Stimulated activated CD8-positive, alpha-beta memory T cell treated with anti-CD3 and anti-CD28 coated beads, Interleukin-12 subunit alpha, Interleukin-12 subunit beta, amount 100 ng/mL, for 24 hours (primary cell): ENCODE data around the gene PLEKHM1.
"Not testable (repeated sequence)": the region's sequence is repeated elsewhere in the genome, so short reads cannot be mapped to it uniquely, and the experiment has no call there.

ENCODE experiments used
- DNase-seq: peaks from one replicate; pipeline ENCODE4 v3.0.0-alpha.2; 2020; ENCODE audit errors: extremely low read depth

PLEKHM1 gene

DNA sequence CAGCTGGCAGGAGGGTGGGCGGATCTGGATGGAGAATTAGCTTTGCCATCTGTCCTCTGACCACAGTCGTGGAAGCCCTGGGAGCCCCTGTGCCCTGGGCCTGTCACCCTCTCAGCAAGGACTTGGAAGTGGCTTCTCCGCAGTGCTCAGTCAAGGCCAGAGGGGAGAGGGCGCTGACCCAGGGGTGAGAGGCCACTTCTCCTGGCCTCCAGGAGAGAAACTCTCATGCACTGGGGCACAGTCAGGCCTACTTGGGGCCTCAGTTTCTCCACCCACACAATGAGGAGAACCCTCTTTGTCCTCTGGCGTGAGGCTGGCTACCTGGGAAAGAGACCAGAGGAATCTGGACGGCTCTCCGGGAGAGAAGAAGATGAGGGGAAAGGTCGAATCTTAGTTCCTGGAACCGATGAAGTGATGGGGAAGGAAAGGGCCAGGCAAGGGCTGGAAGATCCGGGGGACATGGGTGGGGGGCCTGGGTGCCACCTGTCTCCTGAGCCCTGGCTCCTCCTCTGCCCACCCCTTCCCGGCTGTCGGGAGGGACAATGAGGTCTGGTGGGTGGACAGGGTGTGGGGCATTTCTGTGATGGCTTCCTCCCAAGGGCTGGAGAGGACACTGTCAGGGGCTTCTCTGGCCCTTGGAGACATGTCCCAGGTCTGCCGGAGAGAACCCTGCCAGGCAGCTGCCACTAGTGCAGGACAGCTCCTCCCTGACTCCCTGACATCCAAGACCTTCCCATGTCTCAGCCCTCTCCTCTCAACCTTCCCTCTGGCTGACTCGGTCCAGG is 48.8 kb downstream of the PLEKHM1 start:
- no peak for DNase-seq

DNA sequence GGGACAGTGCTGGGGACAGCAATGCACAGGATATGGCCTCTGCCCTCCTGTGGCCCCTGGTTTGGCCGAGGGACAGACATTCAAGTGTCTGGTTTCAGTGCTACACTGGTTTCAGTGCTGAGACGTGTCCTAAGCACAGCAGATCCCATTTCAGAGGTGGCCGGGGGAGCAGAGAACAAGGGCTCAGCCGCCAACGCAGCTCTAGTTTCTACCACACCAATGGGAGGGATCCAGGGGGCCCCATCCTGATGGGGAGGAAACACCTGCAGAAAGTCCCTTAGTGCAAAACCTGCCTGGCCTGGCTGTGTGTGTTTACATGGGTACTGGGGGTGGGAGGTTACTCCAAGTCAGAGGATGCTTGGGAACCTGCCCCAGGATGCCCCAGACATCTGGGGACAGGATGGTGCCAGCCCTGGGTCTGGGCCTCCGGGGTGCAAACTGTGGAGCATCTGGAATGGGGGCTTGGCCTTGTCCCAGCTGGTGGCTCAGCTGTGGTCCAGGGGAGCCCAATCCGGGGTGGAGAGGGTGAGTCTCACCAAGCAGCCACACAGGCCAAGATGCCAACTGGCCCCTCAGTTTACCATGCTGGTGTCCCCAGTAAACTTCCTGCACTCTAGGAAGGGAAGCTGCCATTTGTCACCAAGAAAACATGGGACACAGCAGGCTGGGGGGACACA is 49.5 kb downstream of the PLEKHM1 start:
- not testable (repeated sequence) for DNase-seq

GRCh38 chr17:45440161-45440778 is 50.3 kb downstream of the PLEKHM1 start:
- DNase-seq, result no peak

DNA sequence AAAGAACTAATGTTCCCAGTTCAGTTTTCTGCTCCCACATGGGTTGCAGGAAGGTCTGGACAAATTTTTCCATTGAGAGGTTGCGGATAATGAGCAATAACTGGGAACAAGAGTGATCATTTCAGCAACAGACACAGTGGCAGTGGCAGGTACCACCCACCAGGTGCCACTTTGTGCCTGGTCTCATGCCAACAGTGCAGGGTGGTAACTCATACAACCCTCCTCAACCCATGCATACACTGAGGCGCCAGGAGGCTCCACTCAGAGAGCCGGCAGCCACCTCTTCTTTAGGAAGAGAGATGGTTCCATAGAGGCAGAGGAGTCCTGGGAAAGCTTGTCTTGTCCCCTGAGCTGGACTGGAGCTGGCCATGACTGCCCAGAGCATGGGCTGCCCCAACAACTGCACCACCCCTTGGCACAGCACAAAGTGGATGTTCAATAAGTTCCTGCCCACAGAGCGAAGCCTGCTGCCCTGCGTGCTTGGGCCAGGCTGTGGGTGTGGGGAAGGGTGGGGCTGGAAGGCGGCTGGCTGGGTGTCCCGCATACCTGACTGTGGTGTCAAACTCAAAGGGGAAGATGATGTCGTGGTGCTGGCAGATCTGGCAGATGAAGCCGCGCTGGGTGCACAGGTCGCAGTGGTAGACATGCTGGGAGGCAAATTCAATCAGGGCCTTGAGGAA is 51.5 kb downstream of the PLEKHM1 start:
- no peak for DNase-seq

DNA sequence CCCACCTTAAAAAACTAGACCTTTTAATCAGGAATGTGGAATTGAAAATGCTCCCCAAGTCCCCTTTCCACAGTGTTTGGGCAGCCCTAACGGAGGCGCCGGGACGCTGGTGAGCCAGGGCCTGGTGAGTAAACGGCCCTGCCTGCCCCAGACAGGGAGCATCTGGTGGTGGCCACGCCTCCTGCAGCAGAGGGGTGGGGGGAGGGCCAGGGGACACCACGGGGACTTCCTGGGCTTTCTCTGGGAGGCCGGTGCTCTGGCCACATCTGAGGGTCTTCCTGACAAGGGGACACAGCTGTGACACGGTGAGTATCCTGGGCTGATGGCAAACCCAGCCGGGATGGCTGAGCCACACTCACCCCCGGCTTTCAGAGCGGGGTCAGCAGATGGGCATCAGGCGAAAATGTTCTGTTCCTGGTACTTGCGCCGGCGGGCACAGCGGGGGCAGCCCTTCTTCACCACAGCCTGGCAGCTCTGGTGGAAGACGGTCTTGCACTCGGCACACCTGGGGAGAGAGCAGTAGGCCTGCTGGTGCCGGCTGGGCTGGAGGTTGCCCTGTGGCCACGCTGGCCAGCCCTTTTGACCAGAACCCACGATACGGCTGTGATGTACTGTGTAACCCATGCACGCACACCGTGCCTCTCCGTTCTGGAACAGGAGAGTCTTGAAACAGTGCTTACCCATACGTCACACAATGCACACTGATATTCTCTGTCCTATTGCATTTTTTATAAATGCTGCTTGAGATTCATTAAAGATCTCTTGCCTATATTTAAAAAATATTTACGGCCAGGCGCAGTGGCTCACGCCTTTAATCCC is 52.8 kb downstream of the PLEKHM1 start:
- no peak for DNase-seq

- no peak for DNase-seq
Measured at GRCh38 chr17:45436625-45437464, 53.7 kb downstream of the PLEKHM1 start.

DNA sequence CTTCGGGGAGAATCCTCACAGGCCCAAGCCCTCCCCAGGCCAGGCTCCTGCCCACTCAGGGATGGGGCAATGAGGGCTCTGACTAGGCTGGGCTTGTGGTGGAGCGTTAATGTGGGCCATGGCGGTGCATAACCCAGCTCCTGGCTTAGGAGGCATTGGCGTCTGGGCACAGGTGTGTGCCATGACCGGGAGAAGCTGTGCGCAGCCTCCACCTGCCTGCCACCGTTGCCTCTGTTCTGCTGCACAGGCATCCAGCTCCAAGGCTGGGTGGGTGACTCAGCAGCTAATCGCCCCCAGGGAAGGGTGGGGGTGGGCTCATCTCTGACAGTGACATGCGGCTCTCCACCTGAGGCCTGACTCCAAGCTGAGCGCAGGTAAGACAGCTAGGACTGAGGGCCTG is 54.4 kb downstream of the PLEKHM1 start:
- DNase-seq, result no peak

- no peak for DNase-seq
Measured at GRCh38 chr17:45435481-45435880, 55.0 kb downstream of the PLEKHM1 start.

GRCh38 chr17:45433159-45433535 is 57.4 kb downstream of the PLEKHM1 start:
- DNase-seq, result no peak

GRCh38 chr17:45432405-45433158 is 57.9 kb downstream of the PLEKHM1 start, which contains the start of gene ARHGAP27:
ARHGAP27 (minus strand) TSS chr17:45432870; CDS start chr17:45430279, 2,591 bp downstream.
- DNase-seq, result no peak

- DNase-seq, result no peak
Measured at GRCh38 chr17:45431531-45432404, 58.8 kb downstream of the PLEKHM1 start.

GRCh38 chr17:45430738-45431530 is 59.6 kb downstream of the PLEKHM1 start:
- DNase-seq, result no peak

DNA sequence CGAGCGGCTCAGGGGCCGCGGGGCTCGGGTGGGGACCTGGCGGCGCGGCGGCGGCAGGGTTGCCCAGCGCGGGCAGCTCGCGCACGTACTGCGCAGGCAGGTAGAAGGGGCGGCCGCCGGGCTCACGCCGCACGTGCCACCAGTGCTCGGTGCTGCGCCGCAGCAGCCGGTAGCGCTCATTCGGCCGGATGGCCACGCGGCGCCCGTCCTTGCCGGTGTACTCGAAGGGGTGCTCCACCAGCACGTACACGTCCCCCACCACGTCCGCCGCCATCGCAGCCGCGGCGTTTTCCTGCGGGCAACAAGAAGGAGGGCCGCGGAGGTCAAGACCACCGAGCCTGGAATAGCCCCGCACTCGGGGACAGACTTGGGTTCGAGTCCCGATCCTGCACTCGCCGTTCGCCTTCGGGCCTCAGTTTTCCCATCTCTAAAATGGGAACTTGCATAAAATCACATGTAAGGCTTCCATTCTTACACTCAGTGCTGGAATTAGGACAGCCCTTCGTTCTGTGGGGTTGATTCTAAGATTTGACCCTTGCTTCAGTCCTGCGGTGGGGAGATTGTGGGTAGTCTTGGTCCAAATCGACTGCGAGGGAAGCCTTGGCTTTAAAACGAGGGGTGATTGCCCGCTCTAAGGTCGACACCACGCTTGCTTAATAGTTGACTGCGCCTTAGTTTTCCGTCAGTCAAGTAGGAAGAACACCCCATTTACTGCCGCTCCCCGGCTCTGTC is 60.3 kb downstream of the PLEKHM1 start:
- DNase-seq, result no peak

GRCh38 chr17:45429339-45430005 is 61.0 kb downstream of the PLEKHM1 start:
- no peak for DNase-seq

- DNase-seq, result no peak
Measured at GRCh38 chr17:45428931-45429338, 61.6 kb downstream of the PLEKHM1 start.

DNA sequence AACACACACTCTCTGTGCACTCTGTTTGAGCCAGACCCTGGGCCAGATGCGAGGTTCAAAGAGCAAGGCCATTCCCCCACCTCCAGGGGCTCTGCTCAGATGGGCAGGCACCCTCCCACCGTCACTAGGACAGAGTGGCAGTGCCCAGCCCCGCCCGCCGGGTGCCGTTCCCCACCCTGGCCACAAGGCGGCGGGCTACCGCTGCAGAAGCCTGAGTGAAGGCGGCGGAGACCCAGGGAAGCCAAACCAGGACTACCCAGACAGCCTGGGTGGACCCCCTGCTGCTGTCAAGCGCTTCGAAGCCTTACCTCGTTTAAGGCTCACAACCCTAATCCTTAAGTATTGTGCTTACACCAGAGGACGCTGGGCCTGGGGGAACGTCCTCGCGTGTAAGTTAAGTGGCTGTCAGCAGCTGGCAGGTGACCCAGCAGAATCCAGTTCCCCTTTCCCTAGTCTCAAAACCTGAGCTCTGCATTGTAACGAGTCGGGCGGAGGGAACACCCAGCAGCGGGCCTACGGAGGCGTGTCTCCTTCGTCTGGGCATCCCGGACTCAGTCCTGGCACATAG is 62.4 kb downstream of the PLEKHM1 start:
- DNase-seq, result peak; percentile 54
